GM23338 (cell line): ENCODE data around the gene STARD13. TPM values are rescaled to one million over a fixed set of nuclear protein-coding genes. Genes with fewer than 3 reads are reported as not detected.

ENCODE experiments used
- ATAC-seq: fragments of 200-7000 bp; cut with Tn5 transposase; 3 replicates; pipeline ENCODE4 v1.9.1; 2020
- DNase-seq: peaks from one replicate; pipeline ENCODE4 v3.0.0-alpha.2; 2015; ENCODE audit warnings: low spot score
- H2AFZ ChIP-seq: fragments of 200-600 bp; sonication (generic); 2 replicates; pipeline ENCODE4 v1.8.0; 2016; ENCODE audit warnings: antibody characterized with exemption, mild to moderate bottlenecking, moderate library complexity
- H3F3A ChIP-seq: fragments of 200-600 bp; sonication (generic); replicated peaks from 2 replicates; pipeline ENCODE4 v1.8.0; 2017; ENCODE audit warnings: antibody characterized with exemption, mixed run types, low read depth
- H3K27ac ChIP-seq: fragments of 200-600 bp; sonication (generic); 2 replicates; pipeline ENCODE4 v1.6.1; 2016; ENCODE audit warnings: low read depth
- H3K27me3 ChIP-seq: fragments of 200-600 bp; sonication (generic); 2 replicates; pipeline ENCODE4 v1.8.0; 2016; ENCODE audit warnings: mild to moderate bottlenecking, mixed run types, moderate library complexity; ENCODE audit not compliant: insufficient read depth
- H3K36me3 ChIP-seq: fragments of 200-600 bp; sonication (generic); 2 replicates; pipeline ENCODE4 v1.8.0; 2016; ENCODE audit warnings: mild to moderate bottlenecking; ENCODE audit not compliant: insufficient read depth
- H3K4me1 ChIP-seq: fragments of 200-600 bp; sonication (generic); 2 replicates; pipeline ENCODE4 v1.8.0; 2016; ENCODE audit warnings: mild to moderate bottlenecking, moderate library complexity; ENCODE audit not compliant: insufficient read depth
- H3K4me2 ChIP-seq: fragments of 200-600 bp; sonication (generic); 2 replicates; pipeline ENCODE4 v1.7.1; 2017; ENCODE audit warnings: mixed run types
- H3K4me3 ChIP-seq: fragments of 200-600 bp; sonication (generic); 2 replicates; pipeline ENCODE4 v1.6.1; 2016; ENCODE audit warnings: mixed run types
- H3K79me2 ChIP-seq: fragments of 200-600 bp; sonication (generic); replicated peaks from 2 replicates; pipeline ENCODE4 v1.8.0; 2017; ENCODE audit warnings: mild to moderate bottlenecking; ENCODE audit not compliant: insufficient read depth
- H3K9me2 ChIP-seq: fragments of 200-600 bp; sonication (generic); 2 replicates; pipeline ENCODE4 v1.8.0; 2017; ENCODE audit not compliant: insufficient read depth
- H4K20me1 ChIP-seq: fragments of 200-600 bp; sonication (generic); replicated peaks from 2 replicates; pipeline ENCODE4 v1.8.0; 2017; ENCODE audit warnings: mild to moderate bottlenecking; ENCODE audit not compliant: insufficient read depth
- H3K27ac Mint-ChIP-seq: 2 replicates; pipeline ENCODE4 v1.8.0; 2020; ENCODE audit warnings: inconsistent platforms, mild to moderate bottlenecking, moderate library complexity, mixed read lengths
- H3K27me3 Mint-ChIP-seq: 3 replicates; pipeline ENCODE4 v1.8.0; 2022; ENCODE audit warnings: low read depth, mild to moderate bottlenecking, moderate library complexity, mixed read lengths, inconsistent platforms; ENCODE audit not compliant: insufficient read depth, poor library complexity
- H3K36me3 Mint-ChIP-seq: 3 replicates; pipeline ENCODE4 v1.8.0; 2021; ENCODE audit warnings: low read depth, mild to moderate bottlenecking, inconsistent platforms, moderate library complexity, mixed read lengths
- H3K4me1 Mint-ChIP-seq: 3 replicates; pipeline ENCODE4 v1.8.0; 2020; ENCODE audit warnings: mild to moderate bottlenecking, inconsistent platforms, mixed read lengths
- H3K4me3 Mint-ChIP-seq: 3 replicates; pipeline ENCODE4 v1.8.0; 2021; ENCODE audit warnings: moderate library complexity, mild to moderate bottlenecking, inconsistent platforms, mixed read lengths
- H3K9me3 Mint-ChIP-seq: 3 replicates; pipeline ENCODE4 v1.8.0; 2020; ENCODE audit warnings: moderate library complexity, mild to moderate bottlenecking, inconsistent platforms, mixed read lengths
- CREB1 ChIP-seq: fragments of 250-450 bp; sonication (Bioruptor Pico); IDR thresholded peaks from 2 replicates; pipeline ENCODE4 v1.5.0; 2020; ENCODE audit warnings: low read depth, mild to moderate bottlenecking, moderate library complexity
- CTCF ChIP-seq, 2 experiments: fragments of 200-600 bp in 1 of 2; sonication (generic) in 1 of 2; conservative IDR thresholded peaks; 2 replicates each; pipeline versions ENCODE4 v1.5.1 to v1.6.1; 2016 to 2017; ENCODE audit warnings: antibody characterized with exemption in 2 of 2, low read depth in 2 of 2, mild to moderate bottlenecking in 2 of 2, moderate library complexity in 1 of 2
- EZH2phosphoT487 ChIP-seq: fragments of 200-600 bp; sonication (generic); IDR thresholded peaks from one replicate; pipeline ENCODE4 v1.8.1; 2018; ENCODE audit warnings: antibody characterized with exemption; ENCODE audit not compliant: unreplicated experiment
- NANOG ChIP-seq: IDR thresholded peaks from 2 replicates; pipeline ENCODE4 v1.6.1; 2016; ENCODE audit warnings: antibody characterized with exemption, borderline replicate concordance
- STAT1 ChIP-seq: IDR thresholded peaks from one replicate; pipeline ENCODE4 v1.6.1; 2016; ENCODE audit warnings: antibody characterized with exemption; ENCODE audit not compliant: unreplicated experiment
- polyA plus RNA-seq: library from polyadenylated mRNA; unstranded; fragments of >200 nt; fragmentation: Nextera tagmentation; extraction: Ambion mirVana; gene quantifications from 2 replicates; pipeline ENCODE4 v1.2.1, GENCODE V29; 2016
- total RNA-seq: library from RNA; depleted of rRNA; stranded (reverse); fragments of >200 nt; shearing (Covaris generic); gene quantifications from 2 replicates; pipeline ENCODE4 v1.2.3, GENCODE V29; 2014
- TF ChIP-seq, protein P1 (sequence below): fragments of 250-450 bp; sonication (Bioruptor Pico); IDR thresholded peaks from 2 replicates; pipeline ENCODE4 v1.5.0; 2020; ENCODE audit warnings: mild to moderate bottlenecking, moderate library complexity
- TF ChIP-seq, protein P2 (sequence below): IDR thresholded peaks from 2 replicates; pipeline ENCODE4 v1.6.1; 2016; ENCODE audit warnings: antibody characterized with exemption

Gene STARD13
- total and polyA plus RNA-seq, 2 experiments from 2014 or later, result 3.2 to 5.2 TPM

- Mint-ChIP-seq H3K4me3 (no peak overlapping the region), H3K9me3 (peaks cover 23% of the 10 kb centered on the region; the same call in 2 of the 3 replicates), H3K36me3 (peaks cover 17% of the 10 kb centered on the region), H3K27me3 (peaks cover 2% of the 10 kb centered on the region), H3K27ac (no peak overlapping the region), H3K4me1 (0 out of 3 replicates have a peak, but pooled peaks cover 2% of the 10 kb centered on the region)
- no peak for DNase-seq
- Histone ChIP-seq H3K27me3 (no peaks in the 10 kb centered on the region), H3K4me3 (no peak overlapping the region), H4K20me1 (no peaks in the 10 kb centered on the region), H3K4me1 (0 out of 2 replicates have a peak, but pooled peaks cover under 1% of the 10 kb centered on the region), H3K27ac (no peak overlapping the region), H3F3A (no peaks in the 10 kb centered on the region), H3K79me2 (no peaks in the 10 kb centered on the region), H3K36me3 (no peaks in the 10 kb centered on the region), H3K4me2 (no peak overlapping the region), H3K9me2 (peaks cover 8% of the 10 kb centered on the region), H2AFZ (no peak overlapping the region)
- no peak for ATAC-seq
- TF ChIP-seq, protein P1, sequence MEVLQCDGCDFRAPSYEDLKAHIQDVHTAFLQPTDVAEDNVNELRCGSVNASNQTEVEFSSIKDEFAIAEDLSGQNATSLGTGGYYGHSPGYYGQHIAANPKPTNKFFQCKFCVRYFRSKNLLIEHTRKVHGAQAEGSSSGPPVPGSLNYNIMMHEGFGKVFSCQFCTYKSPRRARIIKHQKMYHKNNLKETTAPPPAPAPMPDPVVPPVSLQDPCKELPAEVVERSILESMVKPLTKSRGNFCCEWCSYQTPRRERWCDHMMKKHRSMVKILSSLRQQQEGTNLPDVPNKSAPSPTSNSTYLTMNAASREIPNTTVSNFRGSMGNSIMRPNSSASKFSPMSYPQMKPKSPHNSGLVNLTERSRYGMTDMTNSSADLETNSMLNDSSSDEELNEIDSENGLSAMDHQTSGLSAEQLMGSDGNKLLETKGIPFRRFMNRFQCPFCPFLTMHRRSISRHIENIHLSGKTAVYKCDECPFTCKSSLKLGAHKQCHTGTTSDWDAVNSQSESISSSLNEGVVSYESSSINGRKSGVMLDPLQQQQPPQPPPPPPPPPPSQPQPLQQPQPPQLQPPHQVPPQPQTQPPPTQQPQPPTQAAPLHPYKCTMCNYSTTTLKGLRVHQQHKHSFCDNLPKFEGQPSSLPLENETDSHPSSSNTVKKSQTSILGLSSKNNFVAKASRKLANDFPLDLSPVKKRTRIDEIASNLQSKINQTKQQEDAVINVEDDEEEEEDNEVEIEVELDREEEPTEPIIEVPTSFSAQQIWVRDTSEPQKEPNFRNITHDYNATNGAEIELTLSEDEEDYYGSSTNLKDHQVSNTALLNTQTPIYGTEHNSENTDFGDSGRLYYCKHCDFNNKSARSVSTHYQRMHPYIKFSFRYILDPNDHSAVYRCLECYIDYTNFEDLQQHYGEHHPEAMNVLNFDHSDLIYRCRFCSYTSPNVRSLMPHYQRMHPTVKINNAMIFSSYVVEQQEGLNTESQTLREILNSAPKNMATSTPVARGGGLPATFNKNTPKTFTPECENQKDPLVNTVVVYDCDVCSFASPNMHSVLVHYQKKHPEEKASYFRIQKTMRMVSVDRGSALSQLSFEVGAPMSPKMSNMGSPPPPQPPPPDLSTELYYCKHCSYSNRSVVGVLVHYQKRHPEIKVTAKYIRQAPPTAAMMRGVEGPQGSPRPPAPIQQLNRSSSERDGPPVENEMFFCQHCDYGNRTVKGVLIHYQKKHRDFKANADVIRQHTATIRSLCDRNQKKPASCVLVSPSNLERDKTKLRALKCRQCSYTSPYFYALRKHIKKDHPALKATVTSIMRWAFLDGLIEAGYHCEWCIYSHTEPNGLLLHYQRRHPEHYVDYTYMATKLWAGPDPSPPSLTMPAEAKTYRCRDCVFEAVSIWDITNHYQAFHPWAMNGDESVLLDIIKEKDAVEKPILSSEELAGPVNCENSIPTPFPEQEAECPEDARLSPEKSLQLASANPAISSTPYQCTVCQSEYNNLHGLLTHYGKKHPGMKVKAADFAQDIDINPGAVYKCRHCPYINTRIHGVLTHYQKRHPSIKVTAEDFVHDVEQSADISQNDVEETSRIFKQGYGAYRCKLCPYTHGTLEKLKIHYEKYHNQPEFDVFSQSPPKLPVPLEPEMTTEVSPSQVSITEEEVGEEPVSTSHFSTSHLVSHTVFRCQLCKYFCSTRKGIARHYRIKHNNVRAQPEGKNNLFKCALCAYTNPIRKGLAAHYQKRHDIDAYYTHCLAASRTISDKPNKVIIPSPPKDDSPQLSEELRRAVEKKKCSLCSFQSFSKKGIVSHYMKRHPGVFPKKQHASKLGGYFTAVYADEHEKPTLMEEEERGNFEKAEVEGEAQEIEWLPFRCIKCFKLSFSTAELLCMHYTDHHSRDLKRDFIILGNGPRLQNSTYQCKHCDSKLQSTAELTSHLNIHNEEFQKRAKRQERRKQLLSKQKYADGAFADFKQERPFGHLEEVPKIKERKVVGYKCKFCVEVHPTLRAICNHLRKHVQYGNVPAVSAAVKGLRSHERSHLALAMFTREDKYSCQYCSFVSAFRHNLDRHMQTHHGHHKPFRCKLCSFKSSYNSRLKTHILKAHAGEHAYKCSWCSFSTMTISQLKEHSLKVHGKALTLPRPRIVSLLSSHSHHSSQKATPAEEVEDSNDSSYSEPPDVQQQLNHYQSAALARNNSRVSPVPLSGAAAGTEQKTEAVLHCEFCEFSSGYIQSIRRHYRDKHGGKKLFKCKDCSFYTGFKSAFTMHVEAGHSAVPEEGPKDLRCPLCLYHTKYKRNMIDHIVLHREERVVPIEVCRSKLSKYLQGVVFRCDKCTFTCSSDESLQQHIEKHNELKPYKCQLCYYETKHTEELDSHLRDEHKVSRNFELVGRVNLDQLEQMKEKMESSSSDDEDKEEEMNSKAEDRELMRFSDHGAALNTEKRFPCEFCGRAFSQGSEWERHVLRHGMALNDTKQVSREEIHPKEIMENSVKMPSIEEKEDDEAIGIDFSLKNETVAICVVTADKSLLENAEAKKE (CRISPR knock-in tag), result no peak
- no peak for TF ChIP-seq CTCF (conservative IDR thresholded peaks at IDR 0.05; ENCODE audit: low read depth in 2 of 2)
- no peak for TF ChIP-seq EZH2phosphoT487
- no peak for TF ChIP-seq CREB1
- TF ChIP-seq STAT1, result no peak
- TF ChIP-seq, protein P2, sequence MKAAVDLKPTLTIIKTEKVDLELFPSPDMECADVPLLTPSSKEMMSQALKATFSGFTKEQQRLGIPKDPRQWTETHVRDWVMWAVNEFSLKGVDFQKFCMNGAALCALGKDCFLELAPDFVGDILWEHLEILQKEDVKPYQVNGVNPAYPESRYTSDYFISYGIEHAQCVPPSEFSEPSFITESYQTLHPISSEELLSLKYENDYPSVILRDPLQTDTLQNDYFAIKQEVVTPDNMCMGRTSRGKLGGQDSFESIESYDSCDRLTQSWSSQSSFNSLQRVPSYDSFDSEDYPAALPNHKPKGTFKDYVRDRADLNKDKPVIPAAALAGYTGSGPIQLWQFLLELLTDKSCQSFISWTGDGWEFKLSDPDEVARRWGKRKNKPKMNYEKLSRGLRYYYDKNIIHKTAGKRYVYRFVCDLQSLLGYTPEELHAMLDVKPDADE, result no peak
- no peak for TF ChIP-seq NANOG
These were observed 40.7 kb downstream of the STARD13 start for GRCh38 chr13:33244907-33245287.
